ENCODE measurements around the gene CELF4.

DNA sequence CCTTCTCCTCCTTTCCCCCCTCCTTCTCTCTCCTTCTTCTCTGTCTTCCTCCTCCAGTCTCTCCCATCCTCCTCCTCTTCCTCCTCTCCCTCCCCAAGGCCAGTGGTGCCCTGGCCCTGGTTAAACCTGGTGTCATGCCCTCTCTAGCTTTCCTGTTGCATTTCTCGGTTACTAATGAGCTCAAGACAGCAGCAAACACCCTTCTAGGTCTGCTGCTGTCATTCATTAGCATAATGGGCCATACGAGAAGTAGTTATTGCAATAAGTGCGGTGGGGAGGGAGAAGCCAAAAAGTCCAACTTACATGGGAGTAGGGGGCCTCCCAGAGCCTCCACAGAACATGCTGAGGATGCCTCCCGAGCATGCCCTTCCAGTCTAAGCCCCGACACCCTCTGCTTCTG, 177.2 kb downstream of the CELF4 start:
- TF ChIP-seq, protein P1, sequence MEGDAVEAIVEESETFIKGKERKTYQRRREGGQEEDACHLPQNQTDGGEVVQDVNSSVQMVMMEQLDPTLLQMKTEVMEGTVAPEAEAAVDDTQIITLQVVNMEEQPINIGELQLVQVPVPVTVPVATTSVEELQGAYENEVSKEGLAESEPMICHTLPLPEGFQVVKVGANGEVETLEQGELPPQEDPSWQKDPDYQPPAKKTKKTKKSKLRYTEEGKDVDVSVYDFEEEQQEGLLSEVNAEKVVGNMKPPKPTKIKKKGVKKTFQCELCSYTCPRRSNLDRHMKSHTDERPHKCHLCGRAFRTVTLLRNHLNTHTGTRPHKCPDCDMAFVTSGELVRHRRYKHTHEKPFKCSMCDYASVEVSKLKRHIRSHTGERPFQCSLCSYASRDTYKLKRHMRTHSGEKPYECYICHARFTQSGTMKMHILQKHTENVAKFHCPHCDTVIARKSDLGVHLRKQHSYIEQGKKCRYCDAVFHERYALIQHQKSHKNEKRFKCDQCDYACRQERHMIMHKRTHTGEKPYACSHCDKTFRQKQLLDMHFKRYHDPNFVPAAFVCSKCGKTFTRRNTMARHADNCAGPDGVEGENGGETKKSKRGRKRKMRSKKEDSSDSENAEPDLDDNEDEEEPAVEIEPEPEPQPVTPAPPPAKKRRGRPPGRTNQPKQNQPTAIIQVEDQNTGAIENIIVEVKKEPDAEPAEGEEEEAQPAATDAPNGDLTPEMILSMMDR (IDR thresholded peaks at IDR 0.05): no peak
- TF ChIP-seq POLR2AphosphoS5 (IDR thresholded peaks at IDR 0.05) (no peak), EP300 (IDR thresholded peaks at IDR 0.05) (no peak), POLR2A (IDR thresholded peaks at IDR 0.05) (no peak)
